Urinary bladder (tissue), 4 donors: ENCODE data around the gene LYSMD2. TPM values are rescaled to one million over a fixed set of nuclear protein-coding genes. Genes with fewer than 3 reads are reported as not detected.

ENCODE experiments used
- DNase-seq: peaks from one replicate; pipeline ENCODE4 v3.0.0-alpha.2; 2015; ENCODE audit errors: extremely low spot score
- H3K27ac ChIP-seq: one replicate; pipeline ENCODE4 v1.5.1; 2013; ENCODE audit warnings: low read depth, mild to moderate bottlenecking, moderate library complexity
- H3K36me3 ChIP-seq: one replicate; pipeline ENCODE4 v1.6.1; 2013; ENCODE audit warnings: mild to moderate bottlenecking, moderate library complexity; ENCODE audit not compliant: insufficient read depth
- H3K4me1 ChIP-seq: one replicate; pipeline ENCODE4 v1.6.1; 2013; ENCODE audit warnings: mild to moderate bottlenecking, moderate library complexity; ENCODE audit not compliant: insufficient read depth
- H3K4me3 ChIP-seq: one replicate; pipeline ENCODE4 v1.5.1; 2013; ENCODE audit warnings: low read depth, low read length
- WGBS: extraction: QIAGEN DNeasy Blood & Tissue Kit; methylation state at CpG from one replicate; pipeline ENCODE4 v1.1.7; 2013; 5-methylcytosine and 5-hydroxymethylcytosine counted together
- polyA plus RNA-seq: library from polyadenylated mRNA; stranded (reverse); fragments of 200-250 nt; gene quantifications from one replicate; pipeline ENCODE4 v1.2.3, GENCODE V29; 2013
- total RNA-seq: library from RNA; depleted of rRNA; stranded (reverse); fragments of >200 nt; gene quantifications from one replicate; pipeline ENCODE4 v1.2.3, GENCODE V29; 2014
- donor health status: healthy with polysubstance abuse.
- donor health status: healthy.

LYSMD2 gene
- total and polyA plus RNA-seq, 2 donors: 11.1 to 11.2 TPM

DNA sequence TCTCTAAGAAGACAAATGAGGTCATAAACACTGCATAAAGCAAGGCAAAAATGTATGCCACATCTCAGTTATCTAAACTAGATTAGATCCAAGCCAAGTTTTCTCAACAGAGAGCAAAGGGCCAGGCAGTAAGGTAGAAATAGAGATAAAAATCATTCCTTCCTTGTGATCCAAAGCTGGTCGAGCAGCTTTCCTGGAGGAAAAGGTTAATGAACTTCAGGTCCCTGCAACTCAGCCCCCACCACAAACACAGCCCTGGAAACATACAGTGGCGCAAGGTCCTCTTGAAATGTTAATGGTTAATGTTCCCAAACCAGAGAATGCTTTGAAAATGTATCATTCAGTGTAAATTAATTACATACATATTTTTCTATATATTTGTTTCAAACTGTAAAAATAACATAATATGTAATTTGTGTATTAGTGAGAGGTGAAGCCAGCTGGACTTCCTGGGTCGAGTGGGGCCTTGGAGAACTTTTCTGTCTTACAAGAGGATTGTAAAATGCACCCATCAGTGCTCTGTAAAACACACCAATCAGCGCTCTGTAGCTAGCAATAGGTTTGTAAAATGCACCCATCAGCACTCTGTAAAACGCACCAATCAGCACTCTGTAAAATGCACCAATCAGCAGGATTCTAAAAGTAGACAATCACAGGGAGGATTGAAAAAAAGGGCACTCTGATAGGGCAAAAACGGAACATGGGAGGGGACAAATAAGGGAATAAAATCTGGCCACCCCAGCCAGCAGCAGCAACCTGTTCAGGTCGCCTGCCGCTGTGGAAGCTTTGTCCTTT, 17.1 kb downstream of the LYSMD2 start:
- 79% methylated on average over 8 of the region's 8 CpGs for WGBS
- H3K4me1 ChIP-seq: no peaks in the 10 kb centered on the region
- no peak overlapping the region for H3K27ac ChIP-seq

DNA sequence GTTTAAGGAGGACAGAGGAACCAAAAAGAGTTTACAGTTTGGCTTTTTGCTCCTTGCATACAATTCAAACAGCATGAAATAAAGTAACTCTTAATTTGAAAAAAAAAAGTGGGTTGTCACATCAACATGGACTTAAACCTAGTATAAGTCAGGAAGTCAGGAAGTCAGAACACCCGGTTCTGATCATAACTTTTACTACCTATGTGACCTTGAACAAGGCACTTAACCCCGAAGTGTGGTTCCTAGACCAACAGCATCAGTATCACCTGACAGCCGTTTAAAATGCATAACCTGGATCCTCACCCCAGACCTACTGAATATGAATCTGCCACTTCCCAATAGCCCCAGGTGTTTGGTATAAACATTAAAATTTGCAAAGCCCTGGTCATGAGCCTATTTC, 18.7 kb downstream of the LYSMD2 start:
- 56% methylated on average over 3 of the region's 3 CpGs for WGBS
- H3K4me1 ChIP-seq: no peaks in the 10 kb centered on the region
- H3K36me3 ChIP-seq: no peaks in the 10 kb centered on the region
- DNase-seq: no peak
- no peak overlapping the region for H3K27ac ChIP-seq
- H3K4me3 ChIP-seq: no peak overlapping the region

More for the DNA sequence above, 17.1 kb downstream of the LYSMD2 start:
- Histone ChIP-seq H3K4me3 (no peak overlapping the region), H3K36me3 (no peaks in the 10 kb centered on the region)
- no peak for DNase-seq

DNA sequence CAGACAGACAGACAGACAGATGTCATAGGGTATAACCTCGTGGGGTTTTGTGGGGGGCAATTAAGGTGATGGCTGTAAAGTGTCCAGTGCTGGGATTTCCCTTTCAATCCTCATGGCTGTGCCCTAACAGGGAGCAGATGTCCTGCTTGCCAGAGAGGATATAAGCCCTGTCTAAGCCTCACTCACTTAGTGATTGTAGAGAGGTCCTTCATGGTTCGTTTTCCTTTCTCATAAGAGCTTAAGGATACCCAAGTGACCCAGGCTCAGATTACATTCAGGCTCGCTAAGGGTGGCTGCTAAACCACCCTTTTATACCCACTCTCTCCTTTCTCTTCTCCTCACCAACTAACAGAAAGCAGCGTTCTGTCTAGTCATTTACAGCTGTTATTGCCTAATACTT, 19.2 kb downstream of the LYSMD2 start:
- H3K4me1 ChIP-seq: no peaks in the 10 kb centered on the region
- DNase-seq: no peak
- no peaks in the 10 kb centered on the region for H3K36me3 ChIP-seq
- no peak overlapping the region for H3K4me3 ChIP-seq
- WGBS: 47% methylated on average over 4 of the region's 4 CpGs
- H3K27ac ChIP-seq: no peak overlapping the region

GRCh38 chr15:51714911-51715310, 22.5 kb downstream of the LYSMD2 start:
- DNase-seq: no peak
- no peaks in the 10 kb centered on the region for H3K36me3 ChIP-seq
- no peak overlapping the region for H3K27ac ChIP-seq
- 93% methylated on average over 1 of the region's 1 CpG for WGBS
- no peaks in the 10 kb centered on the region for H3K4me1 ChIP-seq
- H3K4me3 ChIP-seq: no peak overlapping the region

DNA sequence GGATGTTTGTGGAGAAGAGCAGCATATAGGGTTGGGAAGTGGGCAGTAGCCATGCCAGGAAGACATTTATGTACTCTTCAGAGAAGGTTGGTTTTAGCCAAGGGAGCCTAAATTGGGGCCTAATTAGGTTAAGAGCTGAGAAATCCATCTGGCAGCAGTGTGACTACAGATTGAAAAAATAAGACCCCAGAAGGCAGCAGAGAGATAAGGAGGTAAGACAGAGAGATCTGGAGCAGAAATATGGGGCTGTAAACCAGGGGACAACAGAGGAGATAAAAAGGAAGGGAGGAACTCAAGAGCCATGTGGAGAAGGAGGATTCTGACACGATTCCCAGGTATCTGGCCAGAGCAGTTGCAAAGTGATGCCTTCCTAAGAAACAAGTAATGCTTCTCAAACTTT, 23.3 kb downstream of the LYSMD2 start:
- WGBS: 79% methylated on average over 1 of the region's 1 CpG
- H3K36me3 ChIP-seq: no peaks in the 10 kb centered on the region
- no peak overlapping the region for H3K27ac ChIP-seq
- no peak overlapping the region for H3K4me3 ChIP-seq
- DNase-seq: no peak
- no peaks in the 10 kb centered on the region for H3K4me1 ChIP-seq

DNA sequence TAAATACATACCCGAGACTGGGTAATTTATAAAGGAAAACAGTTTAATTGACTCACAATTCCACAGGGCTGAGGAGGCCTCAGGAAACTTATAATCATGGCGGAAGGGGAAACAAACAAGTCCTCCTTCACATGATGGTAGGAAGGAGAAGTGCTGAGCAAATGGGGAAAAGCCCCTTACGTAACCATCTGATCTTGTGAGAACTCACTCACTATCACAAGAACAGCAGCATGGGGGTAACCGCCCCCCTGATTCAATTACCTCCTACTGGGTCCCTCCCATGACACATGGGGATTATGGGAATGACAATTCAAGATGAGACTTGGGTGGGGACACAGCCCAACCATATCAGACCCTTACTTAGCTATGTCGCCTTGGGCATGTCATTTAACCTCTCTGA, 28.4 kb downstream of the LYSMD2 start:
- DNase-seq: no peak
- WGBS: 87% methylated on average over 5 of the region's 5 CpGs

DNA sequence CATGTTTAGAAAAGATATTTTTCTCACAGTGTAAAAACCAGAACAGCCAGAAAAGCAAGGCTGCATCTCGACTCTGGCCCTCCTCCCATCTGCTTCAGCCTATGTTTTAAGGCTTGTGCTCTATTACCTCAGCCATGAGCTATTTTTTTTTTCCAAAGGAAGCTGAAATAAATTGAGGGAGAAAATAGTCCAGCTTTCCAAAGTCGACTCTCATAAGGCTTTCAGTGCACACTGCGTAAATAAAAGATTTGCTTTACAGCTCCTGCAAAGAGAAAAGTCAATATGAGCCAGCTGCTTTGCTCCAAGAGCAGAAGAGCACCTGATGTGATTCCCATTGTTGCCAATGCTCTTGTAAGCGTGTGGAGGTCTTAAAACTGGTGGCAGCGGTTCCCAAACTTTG, 29.4 kb downstream of the LYSMD2 start:
- DNase-seq: peak; percentile 62
- H3K4me1 ChIP-seq: no peaks in the 10 kb centered on the region
- no peak overlapping the region for H3K4me3 ChIP-seq
- 25% methylated on average over 5 of the region's 5 CpGs for WGBS
- no peak overlapping the region for H3K27ac ChIP-seq
- no peaks in the 10 kb centered on the region for H3K36me3 ChIP-seq

More for the DNA sequence above, 28.4 kb downstream of the LYSMD2 start:
- no peaks in the 10 kb centered on the region for H3K36me3 ChIP-seq
- H3K4me1 ChIP-seq: no peaks in the 10 kb centered on the region
- H3K4me3 ChIP-seq: no peak overlapping the region
- no peak overlapping the region for H3K27ac ChIP-seq

DNA sequence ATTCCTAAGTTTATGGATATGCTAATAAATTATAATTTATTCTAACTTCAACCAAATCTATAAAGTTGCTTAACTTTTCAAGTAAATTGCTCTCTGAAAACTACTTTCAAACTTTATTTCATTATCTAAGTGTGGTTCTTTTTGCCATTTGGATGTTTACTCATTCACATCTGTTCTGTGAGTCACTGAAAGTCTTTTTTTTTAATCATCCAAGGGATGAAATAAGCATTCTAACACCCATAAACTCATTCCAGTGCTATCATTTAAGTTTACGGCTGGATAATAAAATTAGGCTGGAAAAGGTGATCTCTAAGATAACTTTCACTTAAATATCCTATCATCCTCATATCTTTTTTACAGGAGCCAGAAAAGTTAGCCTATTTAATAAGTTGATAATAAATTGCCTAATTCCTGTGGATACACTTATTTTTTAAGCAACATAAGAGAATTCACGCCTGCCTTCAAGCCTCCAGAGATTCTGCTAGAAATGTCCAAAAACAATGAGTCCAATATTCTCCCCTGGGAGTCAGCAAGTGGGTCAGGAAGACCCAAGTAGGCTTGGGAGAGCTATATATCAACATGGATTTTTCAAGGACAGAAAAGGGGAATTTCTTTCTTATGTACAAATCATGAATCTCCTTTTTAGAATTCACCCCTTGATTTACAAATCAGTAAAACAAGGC, 30.4 kb downstream of the LYSMD2 start:
- no peak overlapping the region for H3K4me3 ChIP-seq
- no peak overlapping the region for H3K27ac ChIP-seq
- no peaks in the 10 kb centered on the region for H3K4me1 ChIP-seq
- H3K36me3 ChIP-seq: no peaks in the 10 kb centered on the region
- DNase-seq: no peak
- 64% methylated on average over 2 of the region's 2 CpGs for WGBS

DNA sequence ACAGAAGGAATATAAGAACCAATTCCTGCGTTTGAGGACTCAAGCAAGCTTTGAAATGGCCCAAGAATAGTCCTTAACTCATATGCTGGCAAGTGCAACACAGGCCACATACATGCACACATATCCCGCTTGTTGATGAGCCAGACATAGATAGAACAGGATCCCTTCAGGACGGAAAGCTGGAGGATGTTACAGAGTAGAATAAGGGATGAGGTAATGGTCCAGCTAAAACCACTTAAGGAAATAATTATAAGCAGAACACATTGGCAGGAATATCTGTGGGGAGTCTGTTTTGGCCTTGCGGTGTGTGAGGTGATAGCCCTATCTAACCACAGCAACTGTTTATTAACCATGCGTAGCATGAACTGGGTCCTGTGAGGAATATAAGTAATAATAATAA, 31.2 kb downstream of the LYSMD2 start:
- 59% methylated on average over 5 of the region's 5 CpGs for WGBS
- no peaks in the 10 kb centered on the region for H3K4me1 ChIP-seq
- H3K4me3 ChIP-seq: no peak overlapping the region
- H3K36me3 ChIP-seq: no peaks in the 10 kb centered on the region
- DNase-seq: peak; percentile 49
- H3K27ac ChIP-seq: no peak overlapping the region

DNA sequence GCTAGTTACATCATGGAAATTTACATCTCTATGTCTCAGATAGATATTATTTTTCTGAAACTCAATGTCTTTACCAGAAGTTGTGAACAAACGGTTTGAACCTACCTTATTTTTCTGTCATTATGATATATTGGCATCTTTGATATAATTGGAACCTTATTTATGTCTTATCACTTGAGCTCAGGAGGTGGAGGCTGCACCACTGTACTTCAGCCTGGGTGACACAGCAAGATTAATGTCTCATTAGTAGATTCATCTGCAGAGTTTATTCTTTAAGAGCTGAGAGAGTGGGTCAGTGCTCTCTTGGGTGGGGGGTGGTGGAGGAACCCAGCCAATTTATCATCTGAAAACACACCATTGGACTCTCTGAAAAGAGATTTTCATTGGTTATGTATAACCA, 34.7 kb downstream of the LYSMD2 start:
- Histone ChIP-seq H3K4me1 (no peaks in the 10 kb centered on the region), H3K27ac (no peak overlapping the region), H3K36me3 (no peaks in the 10 kb centered on the region), H3K4me3 (no peak overlapping the region)
- 60% methylated on average over 1 of the region's 1 CpG for WGBS
- no peak for DNase-seq

DNA sequence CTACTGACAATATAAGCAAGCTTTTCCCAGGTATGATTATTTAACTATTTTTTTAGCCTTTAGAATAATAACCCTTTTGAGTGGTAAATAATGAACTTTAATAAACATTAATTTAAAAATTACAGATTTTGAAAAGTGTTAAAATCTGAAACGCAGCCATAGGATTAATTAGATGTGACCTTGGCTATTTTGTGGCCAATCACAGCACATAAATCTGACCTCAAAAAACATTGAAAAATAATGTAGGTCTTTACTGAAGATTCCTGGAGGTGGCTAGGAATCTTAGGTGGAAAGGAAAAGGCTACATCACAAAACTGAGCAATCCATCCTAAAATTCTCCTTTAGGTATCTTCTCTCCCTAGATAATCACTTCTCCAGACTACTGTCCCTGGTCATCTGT, 38.1 kb downstream of the LYSMD2 start:
- H3K27ac ChIP-seq: no peak overlapping the region
- no peak overlapping the region for H3K4me3 ChIP-seq
- WGBS: 85% methylated on average over 1 of the region's 1 CpG
- DNase-seq: no peak
- H3K36me3 ChIP-seq: no peaks in the 10 kb centered on the region
- no peaks in the 10 kb centered on the region for H3K4me1 ChIP-seq

DNA sequence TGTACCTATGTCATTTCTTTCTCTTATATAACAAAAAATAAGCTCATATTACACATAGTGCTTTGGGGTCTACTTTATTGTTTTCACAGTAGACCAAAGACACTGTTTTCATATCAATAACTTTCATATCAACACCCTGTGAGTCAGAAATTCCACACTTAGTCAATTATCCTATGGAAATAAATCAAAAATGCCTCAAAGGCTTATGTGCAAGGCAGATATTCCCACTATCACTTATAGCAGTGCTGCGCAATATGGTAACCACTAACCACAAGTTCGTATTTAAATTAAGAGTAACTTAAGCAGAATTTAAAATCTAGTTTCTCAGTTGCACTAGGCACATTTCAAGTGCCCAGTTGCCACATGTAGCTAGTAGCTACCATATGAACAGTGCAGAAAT, 40.3 kb downstream of the LYSMD2 start:
- WGBS: 94% methylated on average over 2 of the region's 2 CpGs
- no peak overlapping the region for H3K27ac ChIP-seq
- no peaks in the 10 kb centered on the region for H3K36me3 ChIP-seq
- H3K4me3 ChIP-seq: no peak overlapping the region
- DNase-seq: no peak
- no peaks in the 10 kb centered on the region for H3K4me1 ChIP-seq

DNA sequence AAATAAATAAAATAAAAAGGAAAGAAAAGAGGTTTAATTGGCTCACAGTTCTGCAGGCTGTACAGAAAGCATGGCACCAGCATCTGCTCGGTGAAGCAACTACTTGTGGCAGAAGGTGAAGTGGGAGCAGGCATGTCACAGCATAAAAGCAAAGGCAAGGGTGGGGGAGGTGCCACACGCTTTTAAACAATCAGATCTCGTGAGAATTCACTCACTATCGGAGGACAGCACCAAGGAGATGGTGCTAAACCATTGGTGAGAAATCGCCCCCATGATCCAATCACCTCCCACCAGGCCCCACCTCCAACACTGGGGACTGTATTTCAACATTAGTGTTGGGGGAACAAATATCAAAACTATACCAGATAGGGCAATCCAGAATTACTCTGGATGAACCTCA, 40.9 kb downstream of the LYSMD2 start:
- no peak overlapping the region for H3K4me3 ChIP-seq
- H3K27ac ChIP-seq: no peak overlapping the region
- 81% methylated on average over 5 of the region's 5 CpGs for WGBS
- H3K4me1 ChIP-seq: no peaks in the 10 kb centered on the region
- no peak for DNase-seq
- no peaks in the 10 kb centered on the region for H3K36me3 ChIP-seq

DNA sequence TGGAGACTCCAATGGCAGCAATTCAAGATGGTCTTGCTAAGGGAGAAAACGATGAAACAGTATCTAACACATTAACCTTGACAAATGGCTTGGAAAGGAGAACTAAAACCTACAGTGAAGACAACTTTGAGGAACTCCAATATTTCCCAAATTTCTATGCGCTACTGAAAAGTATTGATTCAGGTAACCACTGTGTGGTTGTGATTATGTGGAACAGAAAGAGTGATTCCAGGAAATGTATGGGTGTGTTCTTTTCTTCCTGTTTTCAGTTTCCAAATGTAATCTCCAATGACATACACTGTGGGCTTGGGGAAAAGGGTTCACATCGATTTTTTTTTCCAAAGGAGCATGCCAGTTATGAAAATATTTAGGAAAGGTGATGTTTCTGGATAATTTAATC, 45.3 kb downstream of the LYSMD2 start:
- WGBS: 69% methylated on average over 3 of the region's 3 CpGs

More for the DNA sequence above, 45.3 kb downstream of the LYSMD2 start:
- no peak for DNase-seq
- Histone ChIP-seq H3K27ac (no peak overlapping the region), H3K36me3 (no peaks in the 10 kb centered on the region), H3K4me3 (no peak overlapping the region), H3K4me1 (no peaks in the 10 kb centered on the region)
